ENCODE measurements around the gene FBXW7.

Gene FBXW7

DNA sequence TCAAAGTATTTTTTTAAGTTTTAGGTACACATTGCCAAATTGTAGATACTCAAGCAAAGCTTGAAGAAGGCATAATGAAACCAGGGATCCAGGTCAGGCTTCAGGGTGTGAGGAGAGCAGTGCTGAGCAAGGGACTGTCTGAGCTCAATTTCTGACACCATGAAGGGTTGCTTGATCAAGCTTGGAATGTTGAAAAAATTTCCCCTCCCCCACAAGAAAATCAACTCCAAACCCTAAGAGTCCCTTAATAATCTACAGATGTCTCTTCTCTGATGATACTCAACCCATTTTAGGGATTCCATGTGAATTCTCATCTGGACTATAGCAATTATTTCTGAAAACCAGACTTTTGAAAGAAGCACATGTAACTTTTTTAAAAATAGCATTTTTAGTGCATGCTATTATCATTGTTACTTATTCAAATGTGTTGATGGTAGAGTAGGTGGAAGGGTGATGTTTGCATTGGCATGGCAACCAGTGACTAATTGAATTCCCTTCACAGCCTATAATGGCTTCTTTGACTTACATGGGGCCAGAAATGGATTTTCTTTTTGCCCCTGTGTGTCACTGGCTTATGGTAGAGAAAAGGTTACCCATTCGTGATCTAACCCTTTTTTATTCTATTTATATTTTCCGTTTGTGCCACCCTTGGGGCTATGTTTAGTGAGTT, 252.0 kb downstream of the FBXW7 start:
- DNase-seq: no peak
- Histone ChIP-seq H3K9me3 (no peaks in the 10 kb centered on the region), H3K27me3 (no peaks in the 10 kb centered on the region), H3K36me3 (no peaks in the 10 kb centered on the region), H3K4me3 (ENCODE audit: low read depth, low read length) (no peak overlapping the region), H3K4me1 (no peaks in the 10 kb centered on the region)
- TF ChIP-seq, protein P1, sequence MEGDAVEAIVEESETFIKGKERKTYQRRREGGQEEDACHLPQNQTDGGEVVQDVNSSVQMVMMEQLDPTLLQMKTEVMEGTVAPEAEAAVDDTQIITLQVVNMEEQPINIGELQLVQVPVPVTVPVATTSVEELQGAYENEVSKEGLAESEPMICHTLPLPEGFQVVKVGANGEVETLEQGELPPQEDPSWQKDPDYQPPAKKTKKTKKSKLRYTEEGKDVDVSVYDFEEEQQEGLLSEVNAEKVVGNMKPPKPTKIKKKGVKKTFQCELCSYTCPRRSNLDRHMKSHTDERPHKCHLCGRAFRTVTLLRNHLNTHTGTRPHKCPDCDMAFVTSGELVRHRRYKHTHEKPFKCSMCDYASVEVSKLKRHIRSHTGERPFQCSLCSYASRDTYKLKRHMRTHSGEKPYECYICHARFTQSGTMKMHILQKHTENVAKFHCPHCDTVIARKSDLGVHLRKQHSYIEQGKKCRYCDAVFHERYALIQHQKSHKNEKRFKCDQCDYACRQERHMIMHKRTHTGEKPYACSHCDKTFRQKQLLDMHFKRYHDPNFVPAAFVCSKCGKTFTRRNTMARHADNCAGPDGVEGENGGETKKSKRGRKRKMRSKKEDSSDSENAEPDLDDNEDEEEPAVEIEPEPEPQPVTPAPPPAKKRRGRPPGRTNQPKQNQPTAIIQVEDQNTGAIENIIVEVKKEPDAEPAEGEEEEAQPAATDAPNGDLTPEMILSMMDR (IDR thresholded peaks at IDR 0.05; ENCODE audit: low read depth, low read length): no peak

DNA sequence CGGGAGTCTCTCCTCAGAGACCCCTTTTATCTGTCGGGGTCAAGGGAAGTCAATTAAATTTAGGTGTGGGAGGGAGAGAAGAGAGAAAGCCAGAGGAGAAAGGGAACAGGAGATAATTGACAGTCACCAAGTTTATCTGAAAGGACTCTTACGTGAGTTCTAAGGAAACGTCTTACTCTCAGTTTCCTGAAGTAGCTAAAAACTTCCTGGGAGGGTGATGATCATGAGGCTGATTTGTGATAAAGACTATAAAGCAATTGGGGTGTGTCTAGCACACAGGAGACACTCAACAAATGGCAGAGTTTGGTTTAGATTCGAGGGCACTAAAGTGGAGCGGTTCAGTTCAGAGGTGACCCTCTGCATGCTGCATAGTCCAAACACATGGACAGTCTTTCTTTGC, 254.1 kb downstream of the FBXW7 start:
- Histone ChIP-seq H3K4me3 (ENCODE audit: low read depth, low read length) (no peak overlapping the region), H3K4me1 (peaks cover 5% of the 10 kb centered on the region; the same call in 1 of the 2 replicates), H3K27me3 (no peaks in the 10 kb centered on the region), H3K9me3 (no peaks in the 10 kb centered on the region), H3K36me3 (no peaks in the 10 kb centered on the region)
- no peak for DNase-seq
- TF ChIP-seq, protein P1 (IDR thresholded peaks at IDR 0.05; ENCODE audit: low read depth, low read length): no peak

DNA sequence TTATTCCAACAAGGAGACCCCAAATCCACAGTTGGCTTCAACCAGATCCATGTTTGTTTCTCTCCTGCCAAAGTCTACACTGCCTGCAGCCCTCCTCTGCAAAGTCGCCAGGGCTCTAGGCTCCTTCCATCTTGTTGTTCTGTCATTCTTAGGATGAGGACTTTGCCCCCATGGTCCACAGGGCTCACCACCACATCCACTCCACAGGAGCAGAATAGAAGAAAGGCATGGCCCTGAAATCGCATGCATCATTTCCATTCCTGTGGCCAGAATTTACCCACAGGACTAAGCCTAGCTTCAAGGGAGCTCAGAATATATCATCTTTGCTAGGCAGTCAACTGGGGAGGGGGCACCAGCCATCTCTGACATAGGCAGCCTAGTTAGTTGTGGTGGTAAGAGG, 254.7 kb downstream of the FBXW7 start:
- TF ChIP-seq, protein P1 (IDR thresholded peaks at IDR 0.05; ENCODE audit: low read depth, low read length): no peak
- Histone ChIP-seq H3K27me3 (no peaks in the 10 kb centered on the region), H3K36me3 (no peaks in the 10 kb centered on the region), H3K9me3 (no peaks in the 10 kb centered on the region), H3K4me1 (peaks cover 5% of the 10 kb centered on the region; the same call in 1 of the 2 replicates), H3K4me3 (ENCODE audit: low read depth, low read length) (no peak overlapping the region)
- no peak for DNase-seq

DNA sequence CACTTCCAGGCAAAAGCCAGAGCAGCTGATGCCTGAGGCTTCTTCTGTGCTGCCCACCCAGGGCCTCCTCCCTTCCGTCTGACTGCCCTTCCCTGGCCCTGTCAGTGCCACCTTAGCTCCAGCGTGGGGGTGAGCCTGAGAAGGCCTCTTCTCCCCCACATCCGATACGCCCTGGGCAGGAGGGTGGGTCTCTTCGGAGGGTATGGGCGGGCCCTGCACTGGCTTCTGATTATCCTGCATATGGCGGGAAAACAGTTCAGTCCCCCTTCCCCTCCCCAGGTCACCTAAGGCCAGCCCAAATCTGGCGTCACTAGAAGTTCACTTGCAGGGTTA, 256.7 kb downstream of the FBXW7 start:
- TF ChIP-seq, protein P1 (IDR thresholded peaks at IDR 0.05; ENCODE audit: low read depth, low read length): no peak
- H3K4me3 ChIP-seq (ENCODE audit: low read depth, low read length): no peak overlapping the region
- no peak for DNase-seq
- H3K9me3 ChIP-seq: no peaks in the 10 kb centered on the region
- H3K27me3 ChIP-seq: no peaks in the 10 kb centered on the region
- H3K36me3 ChIP-seq: no peaks in the 10 kb centered on the region
- H3K4me1 ChIP-seq: peaks cover 5% of the 10 kb centered on the region; the same call in 1 of the 2 replicates

DNA sequence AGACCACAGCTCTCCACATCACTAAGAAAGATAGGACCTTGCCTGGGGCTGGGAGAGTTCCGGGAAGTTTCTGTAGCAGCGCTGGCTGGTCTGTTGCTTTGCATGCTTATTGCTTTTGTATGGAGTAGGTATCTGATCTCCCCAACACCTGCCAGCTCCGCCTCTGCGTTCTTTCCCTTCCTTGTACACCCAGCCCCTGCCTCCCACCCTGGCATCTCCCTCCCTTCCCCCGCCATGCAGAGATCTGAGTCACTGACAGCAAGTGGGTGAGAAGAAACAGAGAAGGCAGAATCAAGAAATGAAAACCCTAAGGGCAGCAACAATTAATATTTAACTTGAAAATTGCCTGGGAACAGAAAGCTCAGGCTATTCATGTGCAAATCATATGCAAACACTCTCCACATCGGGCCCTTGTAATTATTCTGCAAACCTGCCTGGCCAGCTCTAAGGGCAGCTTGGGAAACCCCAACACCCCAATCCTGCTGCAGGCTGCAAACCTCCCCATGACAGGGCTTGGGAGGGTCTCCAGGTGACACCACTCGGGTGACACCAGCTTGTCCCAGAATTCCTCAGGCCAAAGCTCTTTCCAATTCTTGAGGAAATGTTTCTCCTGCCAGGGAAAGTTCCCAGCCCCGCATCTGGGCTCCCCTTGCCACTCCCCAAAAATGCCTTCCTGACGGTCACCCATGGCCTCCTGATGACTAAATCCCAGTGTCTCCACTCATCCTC, 257.2 kb downstream of the FBXW7 start:
- TF ChIP-seq, protein P1 (IDR thresholded peaks at IDR 0.05; ENCODE audit: low read depth, low read length): no peak
- Histone ChIP-seq H3K4me1 (peaks cover 5% of the 10 kb centered on the region; the same call in 1 of the 2 replicates), H3K4me3 (ENCODE audit: low read depth, low read length) (no peak overlapping the region), H3K36me3 (no peaks in the 10 kb centered on the region), H3K27me3 (no peaks in the 10 kb centered on the region), H3K9me3 (no peaks in the 10 kb centered on the region)
- DNase-seq: peak; percentile 39

DNA sequence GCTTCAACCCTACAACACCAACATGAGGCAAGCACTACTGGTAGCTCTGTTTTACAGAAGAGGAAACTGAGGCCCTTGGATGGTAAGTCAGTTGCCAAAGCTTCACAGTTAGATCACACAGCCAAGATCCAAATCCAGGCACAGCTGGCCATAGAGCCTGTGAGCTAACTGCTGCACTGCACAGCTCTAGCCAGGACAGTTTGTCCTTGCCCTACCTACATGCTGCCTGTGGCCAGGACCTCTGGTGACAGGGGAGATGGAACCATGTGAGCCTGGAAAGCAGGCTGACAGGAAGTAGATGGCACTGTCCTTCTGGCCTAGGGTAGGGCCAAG, 257.8 kb downstream of the FBXW7 start:
- Histone ChIP-seq H3K9me3 (no peaks in the 10 kb centered on the region), H3K27me3 (no peaks in the 10 kb centered on the region), H3K4me3 (ENCODE audit: low read depth, low read length) (no peak overlapping the region), H3K4me1 (peaks cover 5% of the 10 kb centered on the region; the same call in 1 of the 2 replicates), H3K36me3 (no peaks in the 10 kb centered on the region)
- DNase-seq: no peak
- TF ChIP-seq, protein P1 (IDR thresholded peaks at IDR 0.05; ENCODE audit: low read depth, low read length): no peak

Measured in BE2C (cell line).